Measurements from ENCODE around the gene DOCK2. TPM values are rescaled to one million over a fixed set of nuclear protein-coding genes. Genes with fewer than 3 reads are reported as not detected.

DOCK2 gene
- total RNA-seq, 2 donors from 2014 or later, result 32.1 to 40.3 TPM

DNA sequence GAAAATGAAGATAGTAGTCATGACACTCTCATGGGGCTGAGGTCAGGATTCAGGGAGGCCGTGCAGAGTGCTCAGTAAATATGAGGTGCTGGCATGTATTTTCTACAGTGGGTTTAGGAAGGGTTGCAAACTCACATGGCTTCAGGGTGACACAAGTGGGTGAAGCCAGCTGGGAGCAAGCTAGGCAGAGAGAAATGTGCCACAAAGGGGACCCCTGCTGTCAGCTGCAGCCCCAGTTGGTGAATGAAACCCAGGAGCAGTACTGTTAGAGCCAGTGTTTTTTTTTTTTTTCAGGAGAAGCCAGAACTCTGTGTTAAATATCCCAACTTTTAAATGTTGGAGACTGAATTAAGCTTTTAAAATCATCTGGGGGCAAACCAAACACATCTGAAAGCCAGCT lies 267.9 kb downstream of the DOCK2 start:
- H3K36me3 ChIP-seq, result no peaks in the 10 kb centered on the region
- H3K4me3 ChIP-seq, result no peak overlapping the region
- H3K27me3 ChIP-seq (replicated peaks; ENCODE audit: insufficient read depth), result no peaks in the 10 kb centered on the region
- ATAC-seq (ENCODE audit: insufficient number of reproducible peaks, low FRiP score, low read depth), result no peak
- TF ChIP-seq, protein P1, sequence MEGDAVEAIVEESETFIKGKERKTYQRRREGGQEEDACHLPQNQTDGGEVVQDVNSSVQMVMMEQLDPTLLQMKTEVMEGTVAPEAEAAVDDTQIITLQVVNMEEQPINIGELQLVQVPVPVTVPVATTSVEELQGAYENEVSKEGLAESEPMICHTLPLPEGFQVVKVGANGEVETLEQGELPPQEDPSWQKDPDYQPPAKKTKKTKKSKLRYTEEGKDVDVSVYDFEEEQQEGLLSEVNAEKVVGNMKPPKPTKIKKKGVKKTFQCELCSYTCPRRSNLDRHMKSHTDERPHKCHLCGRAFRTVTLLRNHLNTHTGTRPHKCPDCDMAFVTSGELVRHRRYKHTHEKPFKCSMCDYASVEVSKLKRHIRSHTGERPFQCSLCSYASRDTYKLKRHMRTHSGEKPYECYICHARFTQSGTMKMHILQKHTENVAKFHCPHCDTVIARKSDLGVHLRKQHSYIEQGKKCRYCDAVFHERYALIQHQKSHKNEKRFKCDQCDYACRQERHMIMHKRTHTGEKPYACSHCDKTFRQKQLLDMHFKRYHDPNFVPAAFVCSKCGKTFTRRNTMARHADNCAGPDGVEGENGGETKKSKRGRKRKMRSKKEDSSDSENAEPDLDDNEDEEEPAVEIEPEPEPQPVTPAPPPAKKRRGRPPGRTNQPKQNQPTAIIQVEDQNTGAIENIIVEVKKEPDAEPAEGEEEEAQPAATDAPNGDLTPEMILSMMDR (IDR thresholded peaks at IDR 0.05), result no peak
- no peaks in the 10 kb centered on the region for H3K9me3 ChIP-seq
- H3K4me1 ChIP-seq (ENCODE audit: control insufficient read depth in 1 of 2, low read depth in 2 of 2), result no peaks in the 10 kb centered on the region
- no peak overlapping the region for H3K27ac ChIP-seq
- DNase-seq (ENCODE audit: low spot score), result no peak

DNA sequence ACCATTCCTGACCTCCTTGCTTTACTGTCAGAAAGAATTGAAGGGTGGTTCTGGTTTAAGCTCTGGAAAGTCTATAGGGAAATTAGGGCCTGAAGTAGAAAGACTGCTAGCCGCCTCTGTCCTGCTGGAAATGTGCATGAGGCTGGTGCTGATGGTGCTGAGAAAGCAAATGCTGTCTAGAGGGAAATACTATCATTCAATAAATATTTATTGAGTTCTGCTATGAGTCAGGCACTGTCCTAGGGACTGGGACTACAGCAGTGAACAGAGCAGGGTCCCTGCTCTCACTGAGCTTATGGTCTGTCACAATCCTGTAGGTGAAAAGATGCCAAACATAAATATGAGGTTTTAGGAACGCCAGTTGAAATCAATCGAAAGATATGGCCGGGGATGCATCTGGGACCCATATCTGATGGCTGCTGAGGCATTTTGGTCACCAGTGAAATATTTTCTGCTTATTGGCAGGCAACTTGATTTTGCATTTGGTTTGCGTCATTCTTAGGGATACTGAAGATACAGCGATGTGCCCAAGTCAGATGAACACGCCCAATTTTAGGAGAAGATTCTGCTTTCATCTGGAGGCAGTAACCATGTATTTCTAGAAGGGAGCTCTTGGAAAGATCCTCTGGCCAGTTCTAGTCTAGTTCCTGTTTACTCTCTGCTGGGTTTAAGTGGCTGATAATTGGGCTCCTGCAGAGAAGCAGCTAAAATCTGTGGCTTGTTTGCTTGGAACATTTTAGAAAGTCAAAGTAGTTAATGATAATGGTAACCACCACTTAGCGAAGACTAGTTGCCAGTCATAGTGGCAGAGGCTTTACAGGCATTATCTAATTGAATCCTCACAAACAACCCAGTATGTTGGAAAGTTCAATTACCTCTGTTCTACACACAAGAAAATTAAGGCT lies 269.9 kb downstream of the DOCK2 start:
- TF ChIP-seq, protein P1 (IDR thresholded peaks at IDR 0.05), result no peak
- no peak for ATAC-seq (ENCODE audit: insufficient number of reproducible peaks, low FRiP score, low read depth)
- Histone ChIP-seq H3K27me3 (replicated peaks; ENCODE audit: insufficient read depth) (no peaks in the 10 kb centered on the region), H3K9me3 (no peaks in the 10 kb centered on the region), H3K27ac (no peak overlapping the region), H3K4me3 (no peak overlapping the region), H3K4me1 (ENCODE audit: control insufficient read depth in 1 of 2, low read depth in 2 of 2) (no peaks in the 10 kb centered on the region), H3K36me3 (no peaks in the 10 kb centered on the region)
- DNase-seq (ENCODE audit: low spot score), result no peak

DNA sequence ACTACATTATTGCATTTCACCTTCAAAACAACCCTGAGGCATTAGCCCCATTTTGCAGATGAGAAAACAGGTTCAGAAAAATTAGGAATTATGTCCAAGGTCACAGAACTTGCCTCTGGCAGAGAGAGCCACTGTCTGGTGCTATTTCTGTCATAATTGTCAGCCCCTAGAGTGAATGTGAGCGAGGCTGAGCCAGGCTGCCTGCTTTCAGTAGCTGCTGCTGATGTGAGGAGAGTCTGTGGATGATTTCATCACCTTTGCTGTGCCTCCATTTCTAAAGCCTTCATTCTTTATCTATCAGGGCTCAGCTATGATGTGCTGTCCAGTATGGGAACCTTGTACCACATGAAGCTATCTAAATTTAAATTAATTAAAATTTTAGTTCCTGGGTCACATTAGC lies 271.8 kb downstream of the DOCK2 start:
- Histone ChIP-seq H3K36me3 (no peaks in the 10 kb centered on the region), H3K27me3 (replicated peaks; ENCODE audit: insufficient read depth) (no peaks in the 10 kb centered on the region), H3K27ac (no peak overlapping the region), H3K9me3 (no peaks in the 10 kb centered on the region), H3K4me3 (no peak overlapping the region), H3K4me1 (ENCODE audit: control insufficient read depth in 1 of 2, low read depth in 2 of 2) (no peaks in the 10 kb centered on the region)
- no peak for DNase-seq (ENCODE audit: low spot score)
- ATAC-seq (ENCODE audit: insufficient number of reproducible peaks, low FRiP score, low read depth), result no peak
- TF ChIP-seq, protein P1 (IDR thresholded peaks at IDR 0.05), result no peak

DNA sequence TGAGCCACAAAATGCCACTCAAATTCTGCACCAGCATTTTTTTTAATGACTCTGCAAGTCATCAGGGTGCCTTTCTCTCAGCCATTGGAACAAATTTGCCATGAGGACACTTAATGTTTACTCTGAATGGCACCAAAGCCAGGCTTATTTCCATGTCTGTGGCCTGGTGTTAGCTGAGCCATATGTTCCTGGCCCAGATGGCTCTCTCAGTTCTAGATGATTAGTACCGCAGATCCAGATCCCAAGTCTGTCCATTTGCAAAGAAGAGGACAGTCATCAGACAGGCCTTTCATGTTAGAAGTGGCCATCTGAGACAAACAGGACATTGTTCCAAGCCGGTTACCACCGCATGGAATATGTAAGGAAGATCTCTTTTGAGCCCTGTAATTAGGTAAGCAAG lies 272.9 kb downstream of the DOCK2 start:
- DNase-seq (ENCODE audit: low spot score) (no peak), ATAC-seq (ENCODE audit: insufficient number of reproducible peaks, low FRiP score, low read depth) (no peak)
- Histone ChIP-seq H3K27me3 (replicated peaks; ENCODE audit: insufficient read depth) (no peaks in the 10 kb centered on the region), H3K4me1 (ENCODE audit: control insufficient read depth in 1 of 2, low read depth in 2 of 2) (no peaks in the 10 kb centered on the region), H3K4me3 (no peak overlapping the region), H3K36me3 (no peaks in the 10 kb centered on the region), H3K9me3 (no peaks in the 10 kb centered on the region), H3K27ac (no peak overlapping the region)
- TF ChIP-seq, protein P1 (IDR thresholded peaks at IDR 0.05), result no peak

DNA sequence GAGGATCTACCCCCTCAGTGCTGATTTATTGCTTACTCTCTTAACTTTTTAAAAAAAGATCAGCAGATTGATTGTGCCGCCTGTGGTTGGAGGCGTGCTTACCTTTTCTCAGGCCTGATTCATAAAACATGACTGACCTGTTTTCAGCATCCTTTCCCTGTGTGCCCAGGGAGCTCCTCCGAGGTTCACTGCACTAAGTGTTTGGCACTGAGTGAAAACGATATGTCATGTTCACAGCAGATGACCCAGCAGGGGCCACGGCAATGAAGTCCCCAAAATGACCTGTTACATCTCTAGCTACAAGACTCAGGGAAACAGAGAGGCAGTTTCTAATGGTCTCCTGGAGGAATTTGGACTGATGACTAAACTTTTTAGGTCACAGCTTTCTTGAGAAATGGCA lies 273.3 kb downstream of the DOCK2 start:
- DNase-seq (ENCODE audit: low spot score), result no peak
- Histone ChIP-seq H3K36me3 (no peaks in the 10 kb centered on the region), H3K4me1 (ENCODE audit: control insufficient read depth in 1 of 2, low read depth in 2 of 2) (no peaks in the 10 kb centered on the region), H3K9me3 (no peaks in the 10 kb centered on the region), H3K4me3 (no peak overlapping the region), H3K27me3 (replicated peaks; ENCODE audit: insufficient read depth) (no peaks in the 10 kb centered on the region), H3K27ac (no peak overlapping the region)
- TF ChIP-seq, protein P1 (IDR thresholded peaks at IDR 0.05), result no peak
- ATAC-seq (ENCODE audit: insufficient number of reproducible peaks, low FRiP score, low read depth), result no peak
